Stimulated activated CD4-positive, alpha-beta T cell treated with anti-CD3 and anti-CD28 coated beads, Interleukin-1b, Interleukin-23, amount 100 ng/mL, for 1 hour (primary cell): ENCODE data around the gene TMEM97.

Experiments used
- DNase-seq, 2 donors: peaks; one replicate each; pipeline ENCODE4 v3.0.0-alpha.2; 2020; ENCODE audit warnings: low read depth in 2 of 2

TMEM97 gene

GRCh38 chr17:28317099-28317965 is 1.7 kb upstream of the TMEM97 start:
- no peak for DNase-seq

GRCh38 chr17:28317966-28318758 is 838 bp upstream of the TMEM97 start:
- DNase-seq: no peak

- DNase-seq: no peak
These were observed 567 bp downstream of the TMEM97 start for GRCh38 chr17:28319598-28319935.

GRCh38 chr17:28320215-28321061 is 1.4 kb downstream of the TMEM97 start:
- no peak for DNase-seq

GRCh38 chr17:28324267-28324745 is 5.3 kb downstream of the TMEM97 start:
- no peak for DNase-seq

- DNase-seq: no peak
These were observed 5.8 kb downstream of the TMEM97 start for GRCh38 chr17:28324781-28325180.

GRCh38 chr17:28325211-28325610 is 6.2 kb downstream of the TMEM97 start:
- DNase-seq: no peak

- DNase-seq: no peak
These were observed 7.1 kb downstream of the TMEM97 start for GRCh38 chr17:28326114-28326513.

- no peak for DNase-seq
These were observed 8.1 kb downstream of the TMEM97 start for GRCh38 chr17:28327031-28327607.

- no peak for DNase-seq
These were observed 8.7 kb downstream of the TMEM97 start for GRCh38 chr17:28327709-28328108.

- DNase-seq: no peak
These were observed 9.3 kb downstream of the TMEM97 start for GRCh38 chr17:28328325-28328724.

- DNase-seq: no peak
These were observed 11.7 kb downstream of the TMEM97 start for GRCh38 chr17:28330671-28331070.

GRCh38 chr17:28331891-28332420 is 13.0 kb downstream of the TMEM97 start:
- no peak for DNase-seq

GRCh38 chr17:28333083-28333746 is 14.2 kb downstream of the TMEM97 start:
- DNase-seq: no peak

GRCh38 chr17:28334171-28334570 is 15.2 kb downstream of the TMEM97 start:
- no peak for DNase-seq

GRCh38 chr17:28334666-28335200 is 15.7 kb downstream of the TMEM97 start:
- no peak for DNase-seq

GRCh38 chr17:28335201-28335958 is 16.4 kb downstream of the TMEM97 start, which contains the start of the genes IFT20 and TNFAIP1:
Gene IFT20 (minus strand): TSS chr17:28335472. CDS start chr17:28331985, 3,487 bp downstream.
Gene TNFAIP1 (plus strand): TSS chr17:28335761. CDS start chr17:28339522, 3,761 bp downstream.
- DNase-seq: peak; percentile 81 to 96

- no peak for DNase-seq
These were observed 17.2 kb downstream of the TMEM97 start for GRCh38 chr17:28335959-28336871.
